OCI-LY3 (cell line): Measurements from ENCODE around the gene MED26.

ENCODE experiments used
- H2AFZ ChIP-seq: fragments of 200-600, 300-600 bp; shearing (Covaris generic); 2 replicates; pipeline ENCODE4 v1.6.0; 2014; ENCODE audit warnings: antibody characterized with exemption, low read depth, low read length
- H3K27ac ChIP-seq: fragments of 200-600, 300-600 bp; sonication (generic); 2 replicates; pipeline ENCODE4 v1.5.1; 2014; ENCODE audit warnings: mild to moderate bottlenecking, low read length, moderate library complexity, mixed read lengths
- H3K27me3 ChIP-seq: fragments of 200-600, 300-600 bp; sonication (generic); 2 replicates; pipeline ENCODE4 v1.6.1; 2014; ENCODE audit warnings: low read depth, low read length, mixed read lengths
- H3K36me3 ChIP-seq: fragments of 200-600, 300-600 bp; sonication (generic); replicated peaks from 2 replicates; pipeline ENCODE3; 2014; ENCODE audit warnings: low read depth, low read length, mixed read lengths
- H3K4me1 ChIP-seq: fragments of 300-600, 200-600 bp; sonication (generic); 2 replicates; pipeline ENCODE4 v1.6.1; 2014; ENCODE audit warnings: low read length, mixed read lengths
- H3K4me2 ChIP-seq: fragments of 200-600, 300-600 bp; sonication (generic); 2 replicates; pipeline ENCODE4 v1.6.1; 2014; ENCODE audit warnings: low read length, mixed read lengths
- H3K4me3 ChIP-seq: fragments of 300-600, 200-600 bp; sonication (generic); 2 replicates; pipeline ENCODE4 v1.5.1; 2014; ENCODE audit warnings: antibody characterized with exemption, mild to moderate bottlenecking, low read length, moderate library complexity
- H3K79me2 ChIP-seq: fragments of 300-600, 200-600 bp; shearing (Covaris generic); 2 replicates; pipeline ENCODE4 v1.6.1; 2014; ENCODE audit warnings: mild to moderate bottlenecking, low read length, mixed read lengths
- H3K9ac ChIP-seq: fragments of 300-600, 200-600 bp; shearing (Covaris generic); 2 replicates; pipeline ENCODE4 v1.6.0; 2014; ENCODE audit warnings: mild to moderate bottlenecking, low read length, moderate library complexity
- H3K9me3 ChIP-seq: fragments of 200-600, 300-600 bp; shearing (Covaris generic); 2 replicates; pipeline ENCODE4 v1.6.1; 2014; ENCODE audit warnings: low read length, mixed read lengths; ENCODE audit not compliant: insufficient read depth
- H4K20me1 ChIP-seq: fragments of 200-600, 300-600 bp; sonication (generic); 2 replicates; pipeline ENCODE4 v1.6.1; 2016; ENCODE audit warnings: low read length, mixed read lengths; ENCODE audit not compliant: insufficient read depth
- CTCF ChIP-seq: fragments of 200-600, 300-600 bp; sonication (generic); IDR thresholded peaks from 2 replicates; pipeline ENCODE4 v1.5.1; 2014; ENCODE audit warnings: antibody characterized with exemption, low read length, low read depth
- EZH2phosphoT487 ChIP-seq: fragments of 200-600 bp; shearing (Covaris generic); IDR thresholded peaks from 2 replicates; pipeline ENCODE4 v1.6.1; 2018; ENCODE audit warnings: antibody characterized with exemption, mixed run types, low read depth

MED26 gene

GRCh38 chr19:16603090-16603489, 24.9 kb downstream of the MED26 start:
- peaks cover 14% of the 10 kb centered on the region for H3K4me1 ChIP-seq
- TF ChIP-seq EZH2phosphoT487 (no peak), CTCF (no peak)
- no peak overlapping the region for H3K9ac ChIP-seq
- no peak overlapping the region for H3K4me2 ChIP-seq
- no peak overlapping the region for H3K27ac ChIP-seq
- H3K27me3 ChIP-seq, result no peaks in the 10 kb centered on the region
- H3K9me3 ChIP-seq, result no peaks in the 10 kb centered on the region
- peaks cover 7% of the 10 kb centered on the region for H3K36me3 ChIP-seq
- no peak overlapping the region for H2AFZ ChIP-seq
- no peak overlapping the region for H3K4me3 ChIP-seq
- peaks cover 93% of the 10 kb centered on the region for H4K20me1 ChIP-seq
- H3K79me2 ChIP-seq, result peaks cover 99% of the 10 kb centered on the region

DNA sequence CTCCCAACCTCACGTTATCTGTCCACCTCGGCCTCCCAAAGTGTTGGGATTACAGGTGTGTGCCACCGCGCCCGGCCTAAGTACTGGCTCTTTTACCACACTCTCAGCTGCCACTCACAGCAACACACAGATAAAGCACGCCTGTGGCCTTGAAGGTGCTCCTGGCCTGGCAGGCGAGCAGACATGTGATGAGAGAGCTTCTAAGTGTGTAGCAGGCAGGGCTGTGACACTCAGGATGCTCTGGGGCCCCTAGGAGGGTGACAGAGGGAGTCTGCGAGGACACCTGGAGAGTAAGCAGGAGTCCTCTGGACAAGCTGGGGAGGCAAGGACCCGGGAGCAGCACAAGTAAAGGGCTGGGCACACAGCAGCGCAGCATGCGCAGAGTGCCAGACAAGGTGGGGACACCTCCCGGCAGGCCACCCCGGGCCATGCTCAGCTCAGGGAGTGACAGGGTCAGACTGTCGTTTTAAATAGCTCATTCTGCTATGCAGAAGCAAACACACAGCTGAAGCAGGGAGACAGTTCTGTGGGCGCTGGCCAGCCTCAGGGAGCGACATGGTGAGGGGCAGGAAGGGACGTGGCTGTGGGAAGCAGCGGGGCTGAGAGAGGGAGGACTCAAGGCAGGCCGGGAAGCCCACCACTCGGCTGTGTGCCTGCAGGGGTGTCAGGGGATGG, 26.5 kb downstream of the MED26 start:
- Histone ChIP-seq H3K4me1 (peaks cover 11% of the 10 kb centered on the region), H3K4me3 (no peak overlapping the region), H3K9me3 (no peaks in the 10 kb centered on the region), H3K4me2 (no peak overlapping the region), H3K79me2 (peaks cover 99% of the 10 kb centered on the region), H3K27me3 (no peaks in the 10 kb centered on the region), H3K27ac (no peak overlapping the region), H4K20me1 (peaks cover 93% of the 10 kb centered on the region), H2AFZ (no peak overlapping the region), H3K36me3 (peaks cover 11% of the 10 kb centered on the region), H3K9ac (no peak overlapping the region)
- TF ChIP-seq EZH2phosphoT487, result no peak
- no peak for TF ChIP-seq CTCF

GRCh38 chr19:16600824-16601223, 27.2 kb downstream of the MED26 start:
- H2AFZ ChIP-seq, result no peak overlapping the region
- H3K36me3 ChIP-seq, result peaks cover 11% of the 10 kb centered on the region
- H3K4me3 ChIP-seq, result no peak overlapping the region
- H3K79me2 ChIP-seq, result peaks cover 100% of the 10 kb centered on the region
- TF ChIP-seq CTCF (no peak), EZH2phosphoT487 (no peak)
- H3K27me3 ChIP-seq, result no peaks in the 10 kb centered on the region
- H3K4me1 ChIP-seq, result peaks cover 10% of the 10 kb centered on the region
- H3K27ac ChIP-seq, result no peak overlapping the region
- no peak overlapping the region for H3K9ac ChIP-seq
- no peak overlapping the region for H3K4me2 ChIP-seq
- no peaks in the 10 kb centered on the region for H3K9me3 ChIP-seq
- peaks cover 96% of the 10 kb centered on the region for H4K20me1 ChIP-seq

- peaks cover 100% of the 10 kb centered on the region for H3K79me2 ChIP-seq
- no peak for TF ChIP-seq CTCF
- no peak for TF ChIP-seq EZH2phosphoT487
- H3K27ac ChIP-seq, result no peak overlapping the region
- H3K9me3 ChIP-seq, result no peaks in the 10 kb centered on the region
- H4K20me1 ChIP-seq, result peaks cover 96% of the 10 kb centered on the region
- H2AFZ ChIP-seq, result no peak overlapping the region
- H3K4me2 ChIP-seq, result no peak overlapping the region
- H3K36me3 ChIP-seq, result peaks cover 11% of the 10 kb centered on the region
- no peak overlapping the region for H3K9ac ChIP-seq
- no peak overlapping the region for H3K4me3 ChIP-seq
- H3K27me3 ChIP-seq, result no peaks in the 10 kb centered on the region
- H3K4me1 ChIP-seq, result peaks cover 9% of the 10 kb centered on the region
Measured at GRCh38 chr19:16599655-16600346, 28.2 kb downstream of the MED26 start.
